ENCODE measurements around the gene AKAP9.
"Not testable (repeated sequence)": the region's sequence is repeated elsewhere in the genome, so short reads cannot be mapped to it uniquely, and the experiment has no call there.

GRCh38 chr7:91956464-91956863 lies 15.8 kb downstream of the AKAP9 start:
- TF ChIP-seq POLR2A (IDR thresholded peaks at IDR 0.05; ENCODE audit: low read length); GATA1 (IDR thresholded peaks at IDR 0.05; ENCODE audit: low read depth, low read length): not testable (repeated sequence)

All from erythroblast (primary cell).